GM18873 (cell line): ENCODE measurements around the gene ZNF143.
"Not testable (repeated sequence)": the region's sequence is repeated elsewhere in the genome, so short reads cannot be mapped to it uniquely, and the experiment has no call there.

ENCODE experiments used
- ATAC-seq: cut with Tn5 transposase; IDR thresholded peaks from one replicate; pipeline ENCODE4 v1.9.1; 2021; ENCODE audit warnings: mild to moderate bottlenecking, moderate library complexity, moderate number of reproducible peaks; ENCODE audit not compliant: unreplicated experiment, low FRiP score

Gene ZNF143

DNA sequence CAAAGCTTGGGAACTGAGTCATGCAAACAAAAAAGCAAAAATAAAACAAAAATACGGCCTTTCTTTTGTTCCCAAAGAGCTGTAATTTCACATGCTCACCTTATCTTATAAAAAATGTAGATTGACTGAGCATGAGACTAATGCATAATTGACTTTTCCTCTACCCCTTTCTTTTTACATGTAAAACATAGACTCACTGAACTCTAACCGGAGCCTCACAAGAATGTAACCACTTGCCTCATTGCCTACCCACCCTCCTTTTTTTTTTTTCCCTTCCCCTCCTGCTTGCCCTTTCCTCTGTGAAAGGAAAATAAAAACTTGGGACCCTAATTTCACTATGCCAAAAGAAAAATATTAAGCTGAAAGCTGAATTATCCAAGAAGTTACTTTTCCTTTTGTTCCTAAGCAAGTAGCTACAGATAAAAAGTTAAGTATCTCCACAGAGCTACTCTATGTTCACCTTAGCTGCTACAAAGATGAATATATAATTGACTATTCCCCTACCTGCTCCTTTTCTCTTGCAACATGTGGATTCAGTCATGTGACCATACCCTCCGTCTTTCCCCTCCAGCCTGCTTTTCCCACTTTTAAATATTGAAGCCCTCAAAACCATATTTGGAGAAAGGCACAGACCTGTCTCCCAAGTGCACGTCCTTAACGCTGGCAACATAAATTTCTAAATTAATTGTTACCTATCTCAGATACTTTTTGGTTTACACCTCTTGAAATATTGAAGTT lies 73.1 kb downstream of the ZNF143 start:
- no peak for ATAC-seq

DNA sequence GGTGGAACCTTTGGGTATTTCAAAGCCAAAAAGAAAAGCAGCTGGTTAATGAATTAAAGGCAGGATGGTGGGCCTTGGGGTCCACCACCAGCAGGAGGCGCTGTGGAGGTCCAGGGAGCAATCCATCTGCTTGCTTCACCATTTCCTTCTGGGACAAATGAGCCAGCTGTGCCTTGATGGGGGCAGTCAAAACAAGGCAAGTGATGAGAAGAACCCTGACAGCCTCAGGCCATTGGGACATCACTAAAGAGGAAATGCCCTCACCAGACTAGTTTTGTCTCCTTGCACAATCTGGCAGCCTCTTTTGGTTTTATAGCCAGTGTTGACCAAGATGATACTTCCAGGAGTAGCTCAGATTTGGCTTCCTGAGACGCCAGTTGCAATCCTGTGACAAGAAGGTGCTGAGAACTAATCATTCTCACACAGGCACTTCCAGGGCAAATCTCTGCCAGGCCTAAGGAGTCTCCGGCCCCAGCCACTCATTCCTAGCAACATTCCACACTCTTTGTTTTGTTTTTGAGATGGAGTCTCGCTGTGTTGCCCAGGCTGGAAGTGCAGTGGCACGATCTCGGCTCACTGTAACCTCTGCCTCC lies 74.5 kb downstream of the ZNF143 start:
- no peak for ATAC-seq

DNA sequence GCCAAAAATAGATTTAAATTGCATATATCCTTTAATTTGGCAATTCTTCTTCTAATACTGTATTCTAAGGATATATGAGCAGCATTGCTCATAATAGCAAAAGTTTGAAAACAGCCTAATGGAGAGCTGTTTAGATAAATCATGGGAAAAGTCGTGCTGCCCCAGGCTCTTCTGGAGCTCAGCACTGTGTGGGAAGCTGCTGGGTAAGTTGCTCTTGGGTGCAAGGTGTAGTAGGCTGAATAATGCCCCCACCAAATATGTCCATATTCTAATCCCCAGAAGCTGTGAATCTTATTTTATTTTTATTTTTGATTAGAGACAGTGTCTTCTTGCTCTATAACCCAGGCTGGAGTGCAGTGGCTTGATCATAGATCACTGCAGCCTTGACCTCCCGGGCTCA lies 77.7 kb downstream of the ZNF143 start:
- ATAC-seq: no peak

DNA sequence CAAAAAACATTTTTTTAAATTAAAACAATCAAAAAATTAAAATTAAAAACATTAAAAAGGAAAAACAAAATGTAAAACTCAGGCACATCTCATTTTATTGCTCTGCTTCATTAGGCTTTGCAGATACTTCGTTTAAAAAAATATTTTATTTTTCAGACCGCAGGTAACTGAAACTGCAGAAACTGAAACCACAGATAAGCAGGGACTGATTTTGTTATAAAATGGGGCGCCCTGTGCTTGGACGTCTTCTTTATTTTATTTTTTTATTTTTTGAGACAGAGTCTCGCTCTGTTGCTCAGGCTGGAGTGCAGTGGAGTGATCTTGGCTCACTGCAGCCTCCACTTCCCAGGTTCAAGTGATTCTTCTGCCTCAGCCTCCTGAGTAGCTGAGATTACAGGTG lies 88.4 kb downstream of the ZNF143 start:
- not testable (repeated sequence) for ATAC-seq

DNA sequence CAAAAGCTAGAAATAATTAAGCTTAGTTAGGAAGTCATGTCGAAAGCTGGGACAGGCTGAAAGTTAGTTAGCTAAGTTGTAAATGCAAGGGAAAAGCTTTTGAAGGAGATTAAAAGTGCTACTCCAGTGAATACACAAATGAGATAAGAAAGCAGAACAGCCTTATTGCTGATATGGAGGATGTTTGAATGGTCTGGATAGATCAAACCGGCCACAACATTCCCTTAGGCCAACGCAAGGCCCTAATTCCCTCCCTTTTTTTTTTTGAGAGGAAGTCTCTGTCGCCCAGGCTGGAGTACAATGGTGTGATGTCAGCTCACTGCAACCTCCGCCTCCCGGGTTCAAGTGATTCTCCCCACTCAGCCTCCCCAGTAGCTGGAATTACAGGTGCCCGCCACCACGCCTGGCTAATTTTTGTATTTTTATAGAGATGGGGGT lies 89.4 kb downstream of the ZNF143 start:
- ATAC-seq: no peak

DNA sequence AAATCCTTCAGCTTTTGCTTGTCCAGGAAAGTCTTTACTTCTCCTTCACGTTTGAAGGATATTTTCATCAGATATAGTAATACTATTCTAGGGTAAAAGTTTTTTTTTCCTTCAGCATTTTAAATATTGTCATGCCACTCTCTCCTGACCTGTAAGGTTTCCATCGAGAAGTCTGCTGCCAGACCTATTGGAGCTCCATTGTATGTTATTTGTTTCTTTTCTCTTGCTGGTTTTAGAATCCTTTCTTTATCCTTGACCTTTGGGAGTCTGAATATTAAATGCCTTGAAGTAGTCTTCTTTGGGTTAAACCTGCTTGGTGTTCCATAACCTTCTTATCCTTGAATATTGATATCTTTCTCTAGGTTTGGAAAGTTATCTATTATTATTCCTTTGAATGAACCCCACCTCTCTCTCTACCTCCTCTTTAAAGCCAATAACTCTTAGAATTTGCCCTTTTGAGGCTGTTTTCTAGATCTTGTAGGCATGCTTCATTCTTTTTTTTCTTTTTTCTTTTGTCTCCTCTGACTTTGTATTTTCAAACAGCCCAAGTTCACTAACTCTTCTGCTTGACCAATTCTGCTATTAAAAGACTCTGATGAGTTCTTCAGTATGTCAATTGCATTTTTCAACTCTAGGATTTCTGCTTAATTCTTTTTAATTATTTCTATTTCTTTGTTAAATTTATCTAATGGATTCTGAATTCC lies 100.6 kb downstream of the ZNF143 start:
- ATAC-seq: no peak

DNA sequence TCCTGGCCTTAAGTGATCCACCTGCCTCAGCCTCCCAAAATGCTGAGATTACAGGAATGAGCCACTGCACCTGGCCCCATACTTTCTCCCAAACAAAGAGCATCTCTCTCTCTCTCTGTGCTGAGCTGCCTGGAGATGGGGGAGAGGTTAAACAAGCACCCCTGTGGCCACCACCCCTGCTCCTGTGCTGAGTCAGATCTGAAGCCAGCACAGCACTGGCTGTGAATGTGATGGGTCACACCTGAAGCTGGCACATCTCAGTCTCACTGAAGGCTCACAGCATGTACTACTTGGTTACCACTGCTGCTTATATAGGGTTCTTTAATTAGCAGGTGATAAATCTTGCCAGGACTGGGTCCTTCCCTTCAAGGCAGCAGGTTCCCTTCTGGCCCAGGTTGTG lies 101.9 kb downstream of the ZNF143 start:
- no peak for ATAC-seq

DNA sequence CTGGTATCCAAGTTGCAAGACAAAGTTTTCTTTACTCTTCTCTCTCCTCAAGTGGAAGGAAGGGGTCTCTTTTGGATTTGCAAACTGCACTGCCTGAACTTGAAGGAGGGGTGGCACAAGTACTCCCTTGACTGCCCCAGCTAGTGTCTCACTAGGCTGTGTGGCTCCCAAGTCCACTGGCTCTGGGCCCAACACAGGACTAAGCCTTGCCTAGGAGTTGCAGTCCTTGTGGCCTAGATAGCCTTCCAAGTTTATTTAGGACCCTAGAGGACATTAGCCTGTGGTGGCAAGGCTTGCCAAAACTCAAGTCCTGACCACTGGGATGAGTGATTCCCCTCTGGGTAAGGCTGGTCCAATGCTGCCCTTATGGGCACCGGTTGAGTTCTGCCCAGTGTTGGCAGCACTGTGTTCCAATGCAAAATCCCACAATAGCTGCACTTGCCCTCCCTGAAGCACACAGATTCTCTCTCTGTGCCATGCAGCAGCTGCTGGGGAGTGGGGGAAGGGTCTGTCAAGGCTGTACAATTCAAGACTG lies 102.5 kb downstream of the ZNF143 start:
- no peak for ATAC-seq

DNA sequence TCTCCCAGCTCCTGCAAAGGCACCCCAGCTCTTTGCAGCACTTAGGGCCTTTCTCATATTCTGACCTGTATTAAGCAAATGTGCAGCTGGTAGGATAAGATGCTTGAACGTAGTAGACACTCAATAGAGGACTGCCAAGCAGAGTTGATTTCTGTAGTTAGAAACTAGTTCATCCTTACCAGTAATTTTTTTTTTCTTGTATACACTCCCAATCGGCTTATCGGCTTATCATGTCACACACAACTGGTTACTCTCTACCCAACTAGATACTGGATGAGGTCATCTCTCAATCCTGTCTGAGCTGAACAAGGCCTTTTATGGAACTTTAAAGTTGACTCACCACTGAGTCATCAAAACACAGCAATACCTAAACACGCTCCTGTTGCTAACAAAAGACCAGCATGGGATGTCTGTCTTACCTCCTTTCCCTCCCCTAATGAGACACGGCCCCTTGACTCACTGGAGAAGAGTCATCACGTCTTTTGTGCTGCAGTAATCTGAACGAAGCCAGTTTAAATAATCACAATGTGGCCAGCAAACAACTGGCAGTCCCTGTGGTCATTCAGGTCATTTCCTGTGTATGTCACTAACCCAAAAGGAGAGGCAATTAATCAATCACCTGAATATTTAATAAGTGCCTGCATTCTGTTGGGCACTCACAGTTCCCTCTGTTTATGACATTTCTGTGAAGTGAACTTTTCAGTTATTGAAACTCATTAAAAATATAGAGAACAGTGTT lies 105.2 kb downstream of the ZNF143 start:
- ATAC-seq: peak; percentile 90

DNA sequence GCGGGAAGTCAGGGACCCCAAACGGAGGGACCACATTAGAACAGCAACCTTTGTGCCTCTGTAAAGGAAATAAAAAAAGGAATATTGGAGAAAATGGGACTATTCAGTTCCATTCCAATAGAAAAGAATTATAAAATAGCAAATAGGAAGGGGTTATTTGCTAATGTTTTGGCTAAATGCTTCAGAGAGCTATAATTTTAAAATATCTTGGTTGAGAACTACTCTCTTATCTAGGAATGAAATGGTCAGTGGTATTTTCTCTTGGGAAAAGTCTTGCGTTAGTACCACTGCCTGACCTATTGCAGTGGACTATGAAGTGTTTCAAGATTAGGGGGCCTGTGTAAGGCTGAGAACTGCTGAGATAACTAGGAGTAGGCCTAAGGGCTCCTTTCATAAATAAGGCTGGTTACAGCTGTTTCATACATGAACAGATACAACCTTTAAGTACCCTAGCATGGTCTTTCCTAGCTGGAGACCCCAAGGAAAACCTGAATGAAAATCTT lies 105.8 kb downstream of the ZNF143 start:
- ATAC-seq: no peak

DNA sequence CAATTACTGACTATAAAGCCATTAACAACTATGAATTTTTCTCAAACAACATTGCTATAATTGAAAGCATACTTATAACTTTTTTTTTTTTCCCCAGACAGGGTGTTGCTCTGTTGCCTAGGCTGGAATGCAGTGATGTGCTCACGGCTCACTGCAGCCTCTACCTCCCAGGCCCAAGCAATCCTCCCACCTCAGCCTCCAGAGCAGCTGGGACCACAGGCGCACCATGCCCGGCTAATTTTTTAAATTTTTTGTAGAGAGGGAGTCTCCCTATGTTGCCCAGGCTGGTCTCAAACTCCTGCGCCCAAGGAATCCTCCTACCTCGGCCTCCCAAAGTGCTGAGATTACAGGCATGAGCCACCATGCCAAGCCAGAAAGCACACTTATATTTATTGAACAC lies 106.6 kb downstream of the ZNF143 start:
- no peak for ATAC-seq

DNA sequence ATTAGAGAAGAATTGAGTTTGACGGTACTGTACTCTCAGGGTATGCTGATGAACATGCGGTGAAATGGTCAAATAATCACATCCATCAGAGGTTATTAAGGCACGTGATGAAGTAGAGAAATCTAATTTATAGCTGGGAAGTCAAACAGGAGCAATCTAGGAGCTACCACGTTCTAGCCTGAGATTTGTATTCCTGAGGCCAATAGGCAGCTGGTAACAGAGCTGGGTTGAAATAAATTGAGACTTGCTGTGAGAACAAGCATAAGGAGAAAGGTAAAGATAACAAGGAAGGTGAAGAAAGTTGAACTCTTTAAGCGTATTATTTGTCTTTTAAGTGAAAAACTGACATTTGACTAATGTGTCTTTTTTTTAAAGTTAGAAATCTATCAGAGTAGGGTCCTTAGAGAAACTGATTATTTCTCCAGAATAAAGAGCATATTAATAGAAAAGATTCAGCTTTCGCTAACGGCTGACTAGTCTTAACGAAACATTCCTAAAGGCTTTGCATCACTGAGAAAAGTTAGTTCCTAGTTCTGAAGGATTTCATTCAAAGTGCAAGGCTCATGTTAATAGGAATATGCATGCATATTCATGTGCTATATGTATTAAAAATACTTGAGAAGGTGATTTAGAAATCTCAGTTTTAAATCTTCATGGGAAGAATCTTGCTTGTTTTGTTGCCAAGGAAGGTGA lies 107.5 kb downstream of the ZNF143 start:
- ATAC-seq: no peak

DNA sequence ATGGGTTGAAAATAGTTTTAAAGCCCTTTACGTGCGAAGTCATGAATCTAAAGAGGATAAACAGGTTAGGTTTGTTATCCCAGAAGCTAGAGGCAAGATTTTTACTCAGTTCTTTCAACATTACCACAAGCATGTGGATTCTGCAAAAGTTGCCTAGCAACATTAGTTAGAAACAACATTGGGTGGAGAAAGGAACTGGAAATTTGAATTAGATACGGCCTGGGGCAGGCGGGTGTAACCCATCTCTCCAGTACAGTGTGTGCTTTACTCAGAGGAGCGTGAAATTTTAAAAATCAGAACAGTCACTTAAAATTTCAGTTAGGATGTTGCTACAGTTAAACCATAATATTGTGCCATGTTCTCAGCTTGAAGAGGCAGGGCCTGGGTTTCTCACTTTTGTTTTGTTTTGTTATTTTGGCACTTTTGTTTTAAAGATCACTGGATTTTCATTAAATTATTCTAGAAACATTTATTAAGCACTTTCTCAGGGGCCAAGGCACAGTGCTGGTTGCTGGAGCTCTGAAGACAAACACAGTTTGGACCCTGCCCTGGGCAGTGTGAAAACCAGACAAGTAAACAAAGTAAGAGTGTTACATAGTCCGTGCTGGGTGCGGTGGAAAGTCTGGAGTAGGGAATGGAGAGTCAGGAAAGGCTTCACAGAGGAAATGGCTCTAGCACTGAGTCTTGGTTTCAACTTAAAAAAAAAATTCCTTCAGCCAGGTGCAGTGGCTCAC lies 108.2 kb downstream of the ZNF143 start:
- no peak for ATAC-seq

DNA sequence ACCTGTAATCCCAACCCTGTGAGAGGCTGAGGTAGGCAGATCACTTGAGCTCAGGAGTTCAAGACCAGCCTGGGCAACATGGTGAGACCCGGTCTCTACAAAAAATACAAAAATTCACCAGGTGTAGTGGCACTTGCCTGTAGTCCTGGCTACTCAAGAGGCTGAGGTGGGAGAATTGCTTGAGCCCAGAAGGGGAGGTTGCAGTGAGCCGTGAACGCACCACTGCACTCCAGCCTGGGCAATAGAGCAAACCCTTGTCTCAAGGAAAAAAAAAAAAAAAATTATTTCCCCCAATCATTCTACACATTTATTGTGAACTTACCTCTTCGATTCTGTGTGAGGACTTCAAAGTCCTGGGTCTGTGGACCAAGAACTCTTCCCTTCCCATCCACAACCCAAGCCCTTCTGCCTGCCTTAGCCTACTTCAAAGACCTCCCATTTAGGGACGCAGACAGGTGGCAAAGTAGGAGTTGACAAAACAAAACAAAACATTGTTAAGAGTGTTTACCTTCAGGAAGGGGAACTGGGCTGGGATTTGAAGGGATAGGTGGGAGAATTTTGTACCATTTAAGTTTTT lies 108.9 kb downstream of the ZNF143 start:
- ATAC-seq: no peak

DNA sequence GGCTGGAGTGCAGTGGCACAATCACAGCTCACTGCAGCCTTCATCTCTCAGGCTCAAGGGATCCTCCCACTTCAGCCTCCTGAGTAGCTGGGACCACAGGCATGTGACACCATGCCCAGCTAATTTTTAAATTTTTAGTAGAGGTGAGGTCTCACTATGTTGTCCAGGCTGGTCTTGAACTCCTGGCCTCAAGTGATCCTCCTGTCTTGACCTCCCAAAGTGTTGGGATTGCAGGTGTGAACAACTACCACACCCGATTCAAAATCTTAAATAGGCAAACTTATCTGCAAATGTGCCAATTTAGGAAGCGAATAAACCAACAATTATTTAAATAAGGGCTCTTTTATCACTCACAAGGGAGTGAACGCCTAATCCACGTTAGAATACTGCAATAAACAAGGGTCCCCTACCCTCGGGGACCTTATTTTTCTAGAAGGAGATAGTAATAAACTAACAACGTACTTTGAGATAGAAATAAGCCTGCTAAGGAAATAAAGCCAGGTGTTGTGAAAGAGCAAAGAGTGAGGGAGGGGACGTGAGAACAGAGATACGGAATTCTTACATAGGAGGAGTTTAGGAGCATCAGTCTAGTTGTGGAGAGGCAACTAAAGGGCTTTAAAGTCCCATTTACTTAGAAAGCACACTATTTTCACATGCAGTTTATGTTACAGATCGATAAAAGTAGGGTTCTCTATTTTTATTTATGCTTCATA lies 109.7 kb downstream of the ZNF143 start:
- no peak for ATAC-seq

DNA sequence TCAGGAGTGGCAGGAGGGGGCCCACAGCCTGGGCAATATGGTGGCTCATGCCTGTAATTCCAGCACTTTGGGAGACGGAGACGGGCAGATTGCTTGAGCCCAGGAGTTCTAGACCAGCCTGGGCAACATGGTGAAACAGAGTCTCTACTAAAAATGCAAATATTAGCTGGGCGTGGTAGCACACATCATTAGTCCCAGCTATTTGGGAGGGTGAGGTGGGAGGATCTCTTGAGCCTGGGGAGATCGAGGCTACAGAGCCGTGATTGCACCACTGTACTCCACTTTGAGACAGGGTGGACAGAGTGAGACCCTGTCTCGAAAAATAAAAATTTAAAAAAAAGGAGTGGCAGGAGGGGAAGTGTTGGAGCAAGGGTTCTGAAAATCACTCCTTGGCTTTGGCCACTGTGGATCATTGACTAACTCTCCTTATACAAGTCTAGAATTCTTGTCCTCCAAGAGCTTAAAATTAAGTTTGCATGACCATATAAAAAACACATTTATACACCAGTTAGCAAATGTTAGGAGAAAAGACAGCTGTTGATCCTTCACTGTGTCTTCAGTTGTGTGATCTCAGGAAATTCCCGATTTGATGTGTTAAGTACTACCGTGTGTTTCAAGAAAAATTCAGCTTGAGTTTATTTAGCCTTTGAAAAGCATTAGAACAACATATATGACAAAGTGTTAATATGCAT lies 110.4 kb downstream of the ZNF143 start:
- ATAC-seq: no peak

DNA sequence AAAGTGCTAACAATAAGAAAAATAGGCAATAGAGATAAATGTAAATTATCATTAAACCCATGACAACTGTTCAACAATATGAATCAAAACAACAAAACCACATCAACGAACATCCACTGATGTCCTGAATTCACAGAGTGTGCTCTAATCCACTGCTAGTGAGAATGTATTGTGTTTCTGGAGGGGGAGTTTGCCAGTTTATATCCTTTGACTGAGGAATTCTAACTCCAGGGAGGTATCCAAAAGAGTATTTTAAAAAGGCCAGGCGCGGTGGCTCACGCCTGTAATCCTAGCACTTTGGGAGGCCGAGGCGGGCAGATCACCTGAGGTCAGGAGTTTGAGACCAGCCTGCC lies 110.9 kb downstream of the ZNF143 start:
- no peak for ATAC-seq
